Measurements from ENCODE around the gene C1orf87. TPM values are rescaled to one million over a fixed set of nuclear protein-coding genes. Genes with fewer than 3 reads are reported as not detected.

The C1orf87 gene
- total RNA-seq, 2 experiments from 2014 or later, result not detected

GRCh38 chr1:60078182-60078581, 4.6 kb upstream of the C1orf87 start:
- ChIA-PET CTCF (no interaction called here), POLR2A (no interaction called here)
- DNase-seq (no peak), ATAC-seq (no peak)
- Mint-ChIP-seq H3K4me1 (ENCODE audit: low read depth) (no peaks in the 10 kb centered on the region), H3K4me3 (no peak overlapping the region), H3K36me3 (ENCODE audit: low read depth) (no peaks in the 10 kb centered on the region), H3K27ac (no peak overlapping the region), H3K27me3 (peaks cover 21% of the 10 kb centered on the region), H3K9me3 (no peaks in the 10 kb centered on the region)
- intact Hi-C loops (cut with micrococcal nuclease), result no loop called here
- no peak for TF ChIP-seq CTCF (IDR thresholded peaks at IDR 0.05)

GRCh38 chr1:60071296-60071695, 2.3 kb downstream of the C1orf87 start:
- Mint-ChIP-seq H3K9me3 (peaks cover 1% of the 10 kb centered on the region), H3K27ac (no peak overlapping the region), H3K4me3 (no peak overlapping the region), H3K36me3 (ENCODE audit: low read depth) (no peaks in the 10 kb centered on the region), H3K4me1 (ENCODE audit: low read depth) (no peaks in the 10 kb centered on the region), H3K27me3 (peaks cover 34% of the 10 kb centered on the region)
- ChIA-PET POLR2A (no interaction called here), CTCF (no interaction called here)
- TF ChIP-seq CTCF (IDR thresholded peaks at IDR 0.05), result no peak
- DNase-seq (no peak), ATAC-seq (no peak)
- intact Hi-C loops (cut with micrococcal nuclease), result no loop called here

- H3K27me3 Mint-ChIP-seq, result peaks cover 23% of the 10 kb centered on the region
- H3K27ac Mint-ChIP-seq, result no peak overlapping the region
- POLR2A ChIA-PET, result no interaction called here
- no peak for TF ChIP-seq CTCF (IDR thresholded peaks at IDR 0.05)
- H3K4me1 Mint-ChIP-seq (ENCODE audit: low read depth), result no peaks in the 10 kb centered on the region
- intact Hi-C loops (cut with micrococcal nuclease), result no loop called here
- DNase-seq (no peak), ATAC-seq (no peak)
- CTCF ChIA-PET, result interaction anchor here (1.7 kb wide), 1 partner anchor 99 kb away, joined by 4 read pairs; no protein-coding TSS in a partner anchor
- peaks cover 1% of the 10 kb centered on the region for H3K9me3 Mint-ChIP-seq
- no peaks in the 10 kb centered on the region for H3K36me3 Mint-ChIP-seq (ENCODE audit: low read depth)
- H3K4me3 Mint-ChIP-seq, result no peak overlapping the region
Observed at GRCh38 chr1:60069691-60070090, 3.9 kb downstream of the C1orf87 start.

GRCh38 chr1:60068393-60069045, 5.1 kb downstream of the C1orf87 start:
- no peaks in the 10 kb centered on the region for H3K4me1 Mint-ChIP-seq (ENCODE audit: low read depth)
- intact Hi-C loops (cut with micrococcal nuclease), result no loop called here
- CTCF ChIA-PET, result no interaction called here
- no peak overlapping the region for H3K27ac Mint-ChIP-seq
- no peak overlapping the region for H3K4me3 Mint-ChIP-seq
- no peak for DNase-seq
- no peak for TF ChIP-seq CTCF (IDR thresholded peaks at IDR 0.05)
- POLR2A ChIA-PET, result no interaction called here
- H3K36me3 Mint-ChIP-seq (ENCODE audit: low read depth), result no peaks in the 10 kb centered on the region
- peaks cover 21% of the 10 kb centered on the region for H3K27me3 Mint-ChIP-seq
- H3K9me3 Mint-ChIP-seq, result peaks cover 1% of the 10 kb centered on the region
- ATAC-seq, result no peak

GRCh38 chr1:60066001-60066400, 7.6 kb downstream of the C1orf87 start:
- CTCF ChIA-PET, result no interaction called here
- intact Hi-C loops (cut with micrococcal nuclease), result no loop called here
- Mint-ChIP-seq H3K27me3 (peaks cover 9% of the 10 kb centered on the region), H3K36me3 (ENCODE audit: low read depth) (no peaks in the 10 kb centered on the region), H3K9me3 (peaks cover 1% of the 10 kb centered on the region), H3K4me3 (no peak overlapping the region), H3K4me1 (ENCODE audit: low read depth) (no peaks in the 10 kb centered on the region), H3K27ac (no peak overlapping the region)
- no peak for TF ChIP-seq CTCF (IDR thresholded peaks at IDR 0.05)
- no peak for ATAC-seq
- POLR2A ChIA-PET, result no interaction called here
- no peak for DNase-seq

Measured in activated CD8-positive, alpha-beta T cell treated with anti-CD3 and anti-CD28 coated beads for 36 hours (primary cell).